Inferior parietal cortex (tissue), 1 donor: ENCODE results near the gene ZBTB7C.
A peak's percentile ranks its signal among the peaks of the same experiment; 100 is the strongest.

ENCODE experiments used
- DNase-seq: peaks from one replicate; pipeline ENCODE4 v3.0.0-alpha.2; 2016; ENCODE audit errors: extremely low spot score

ZBTB7C gene

DNA sequence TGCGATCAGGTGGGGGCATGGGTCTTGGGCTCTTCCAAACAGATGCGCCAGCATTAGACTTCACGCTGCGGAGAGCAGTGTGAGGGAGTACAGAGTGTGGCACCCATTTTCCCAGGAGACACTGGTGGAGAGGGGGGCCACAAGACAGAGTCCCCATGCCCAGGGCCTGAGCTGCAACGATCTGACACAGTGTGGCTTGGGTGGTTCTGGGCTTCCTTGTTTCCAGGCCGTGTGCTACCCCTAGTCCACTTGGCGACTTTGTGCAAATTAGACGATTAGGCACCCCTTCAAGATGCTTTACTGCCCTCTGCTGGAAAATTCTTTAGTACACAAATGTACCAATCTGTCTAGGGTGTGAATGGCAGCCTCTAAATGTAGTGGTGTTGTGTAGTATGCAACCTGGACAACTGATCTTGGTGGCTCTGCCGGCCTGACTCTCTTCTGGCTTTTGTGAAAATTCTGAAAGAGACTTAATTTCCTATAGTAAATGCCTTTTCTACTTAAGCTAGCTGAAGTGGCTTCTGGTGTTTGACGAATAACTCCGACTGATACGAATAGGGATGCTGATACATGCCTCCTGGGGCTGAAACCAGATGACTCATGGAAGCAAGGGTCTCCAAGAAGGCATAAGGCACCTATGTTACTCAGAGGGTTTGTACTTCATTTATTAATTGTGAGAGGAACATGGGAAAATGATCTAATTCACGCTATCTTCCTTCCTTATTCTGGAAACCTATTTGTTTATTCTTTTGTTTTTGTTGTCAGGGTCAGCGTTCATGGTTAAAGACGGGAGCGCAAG is 386.5 kb downstream of the ZBTB7C start:
- DNase-seq: peak; percentile 85

DNA sequence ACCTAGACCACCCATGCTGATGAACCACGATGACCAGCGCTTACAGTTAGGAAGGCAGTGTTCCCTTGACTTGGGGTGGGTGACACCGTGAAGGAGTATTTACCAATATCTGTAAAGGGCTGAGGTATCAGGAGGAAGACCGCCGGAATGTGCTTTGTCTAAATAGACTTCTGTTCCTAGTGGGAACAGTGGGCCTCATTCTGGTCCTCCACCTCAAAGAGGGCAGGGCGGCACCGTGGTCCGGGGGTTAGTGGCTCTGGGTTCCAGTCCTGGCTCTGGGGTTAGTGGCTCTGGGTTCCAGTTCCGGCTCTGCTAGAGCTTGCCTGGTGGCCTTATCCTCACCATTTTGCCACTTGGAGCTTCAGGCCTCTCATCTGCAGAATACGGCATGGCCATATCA is 387.2 kb downstream of the ZBTB7C start:
- no peak for DNase-seq

DNA sequence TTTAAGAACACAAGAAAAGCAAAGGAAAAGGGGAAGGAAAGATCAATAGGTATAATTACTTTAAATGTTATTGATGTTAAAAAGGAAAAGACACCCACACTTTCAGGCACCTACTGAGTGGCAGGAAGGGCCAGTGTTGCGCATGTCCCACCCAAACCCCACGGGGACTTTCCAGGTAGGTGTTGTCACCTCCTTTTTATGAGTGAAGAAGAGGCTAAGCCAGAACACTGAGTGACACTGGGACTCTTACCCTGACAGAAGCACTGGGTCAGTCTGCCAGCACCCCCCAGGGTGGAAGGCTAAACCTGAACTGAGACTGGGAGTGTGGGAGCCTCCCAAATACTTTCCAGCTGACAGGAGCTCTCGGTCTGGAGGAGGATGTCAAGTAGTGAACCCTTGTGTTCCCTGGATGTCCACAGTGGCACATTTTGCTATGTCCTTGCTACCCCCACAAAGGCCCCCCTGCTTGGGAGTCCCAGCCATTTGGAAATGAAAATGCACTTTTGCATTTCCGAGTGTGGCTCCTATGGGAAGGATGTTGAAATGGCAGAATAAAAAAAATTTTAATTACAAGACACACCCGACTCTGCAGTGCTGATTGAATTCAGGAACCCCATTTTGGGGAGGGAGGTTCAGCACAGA is 387.8 kb downstream of the ZBTB7C start:
- DNase-seq: no peak

DNA sequence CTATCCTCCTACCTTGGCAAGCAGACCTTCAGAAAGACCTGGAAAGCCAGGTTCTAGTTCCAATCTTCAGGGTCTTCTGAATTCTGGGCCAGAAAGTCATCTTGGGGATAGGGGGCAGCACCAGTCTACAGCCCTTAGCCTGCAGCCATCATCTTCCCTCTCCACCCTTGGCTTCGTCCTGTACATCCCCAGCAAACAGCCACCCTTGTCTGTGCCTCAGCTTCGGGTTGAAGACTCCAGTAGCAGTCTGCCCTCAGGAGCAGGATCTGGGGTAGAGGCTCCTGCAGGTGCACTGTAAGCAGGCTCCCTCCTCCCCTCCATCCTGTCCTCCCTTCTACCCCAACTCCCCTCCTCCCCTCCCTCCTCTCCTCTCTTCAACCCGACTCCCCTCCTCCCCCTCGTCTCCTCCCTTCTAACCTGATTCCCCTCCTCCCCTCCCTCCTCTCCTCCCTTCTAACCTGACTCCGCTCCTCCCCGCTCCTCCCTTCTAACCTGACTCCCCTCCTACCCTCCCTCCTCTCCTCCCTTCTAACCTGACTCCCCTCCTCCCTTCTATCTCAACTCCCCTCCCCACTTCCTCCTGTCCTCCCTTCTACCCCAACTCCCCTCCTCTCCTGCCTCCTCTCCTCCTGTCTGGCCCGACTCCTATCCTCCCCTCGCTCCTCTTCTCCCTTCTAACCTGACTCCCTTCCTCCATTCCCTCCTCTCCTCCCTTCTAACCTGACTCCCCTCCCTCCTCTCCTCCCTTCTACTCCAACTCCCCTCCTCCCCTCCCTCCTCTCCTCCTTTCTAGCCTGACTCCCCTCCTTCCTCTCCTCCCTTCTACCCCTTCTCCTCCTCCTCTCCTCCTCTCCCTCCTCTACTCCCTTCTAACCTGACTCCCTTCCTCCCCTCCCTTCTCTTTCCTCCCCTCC is 388.6 kb downstream of the ZBTB7C start:
- no peak for DNase-seq

DNA sequence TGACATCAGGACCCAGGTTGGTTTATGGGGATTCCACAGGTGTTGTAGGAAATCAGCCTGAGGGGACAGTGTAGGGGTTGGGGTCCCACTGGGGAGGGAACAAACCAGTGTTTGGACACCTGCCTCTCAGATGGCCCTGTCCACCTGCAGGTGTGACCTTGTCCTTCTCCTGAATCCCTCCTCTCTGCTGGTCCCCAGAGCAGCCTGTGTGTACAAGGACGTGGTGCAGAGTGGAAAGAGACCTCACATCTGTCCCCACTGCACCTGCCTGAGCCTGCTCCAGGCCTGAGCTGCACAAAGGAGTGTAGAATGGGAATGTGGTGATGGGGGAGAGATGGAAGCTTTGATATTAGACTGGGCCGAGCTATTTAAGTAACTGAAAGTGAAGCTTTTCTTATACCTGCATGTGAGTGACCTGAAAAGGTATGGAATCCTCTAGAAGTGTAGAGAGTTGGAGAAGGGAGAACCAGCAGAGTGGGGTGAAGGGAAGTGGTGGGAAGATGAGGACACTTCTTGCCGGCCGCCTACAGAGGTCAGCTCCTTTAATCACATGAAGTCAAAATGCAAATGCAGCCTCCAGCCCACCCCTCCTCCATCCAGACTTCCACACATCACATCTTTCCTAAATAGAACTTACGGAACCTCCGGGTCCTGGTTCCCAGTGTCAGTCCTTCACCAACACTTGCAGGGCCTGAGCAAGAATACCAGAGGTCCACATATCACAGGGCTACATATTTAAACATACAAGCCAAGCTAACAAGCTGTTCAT is 389.4 kb downstream of the ZBTB7C start:
- no peak for DNase-seq

DNA sequence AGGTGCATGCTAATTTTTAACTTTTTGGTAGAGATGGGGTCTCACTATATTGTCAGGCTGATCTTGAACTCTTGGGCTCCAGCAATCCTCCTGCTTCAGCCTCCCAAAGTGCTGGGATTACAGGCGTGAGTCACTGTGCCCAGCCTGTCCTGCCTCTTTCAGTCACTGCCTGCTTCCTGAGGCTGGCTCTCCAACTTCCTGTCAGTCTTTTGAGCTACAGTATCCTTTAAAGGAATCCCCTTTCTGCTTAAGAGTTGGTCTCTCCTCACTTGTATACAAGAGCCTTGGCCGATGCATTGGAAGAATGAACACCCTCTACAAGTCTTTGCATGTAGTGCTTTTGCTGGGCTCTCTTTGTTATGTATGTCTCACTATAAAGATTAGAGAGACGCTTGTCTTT is 390.3 kb downstream of the ZBTB7C start:
- no peak for DNase-seq

DNA sequence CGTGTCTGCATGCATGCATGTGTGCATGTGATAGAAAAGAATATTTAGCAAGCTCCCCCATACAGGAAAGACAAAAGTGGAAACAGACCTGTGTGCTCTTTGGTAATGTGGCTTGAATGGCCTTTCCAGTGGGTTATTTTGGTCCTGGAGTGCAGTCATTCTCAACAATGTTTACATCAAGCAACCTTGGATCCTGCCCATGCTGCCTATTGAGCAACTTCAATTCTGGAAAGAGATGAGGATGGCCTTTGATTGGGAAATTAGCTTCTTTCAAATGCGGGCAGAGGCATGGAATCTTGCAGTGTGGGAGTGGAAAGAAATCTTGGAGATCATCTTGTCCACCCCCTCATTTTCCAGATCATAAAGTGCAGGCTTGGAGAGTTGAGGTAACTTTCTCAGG is 391.5 kb downstream of the ZBTB7C start:
- DNase-seq: no peak

DNA sequence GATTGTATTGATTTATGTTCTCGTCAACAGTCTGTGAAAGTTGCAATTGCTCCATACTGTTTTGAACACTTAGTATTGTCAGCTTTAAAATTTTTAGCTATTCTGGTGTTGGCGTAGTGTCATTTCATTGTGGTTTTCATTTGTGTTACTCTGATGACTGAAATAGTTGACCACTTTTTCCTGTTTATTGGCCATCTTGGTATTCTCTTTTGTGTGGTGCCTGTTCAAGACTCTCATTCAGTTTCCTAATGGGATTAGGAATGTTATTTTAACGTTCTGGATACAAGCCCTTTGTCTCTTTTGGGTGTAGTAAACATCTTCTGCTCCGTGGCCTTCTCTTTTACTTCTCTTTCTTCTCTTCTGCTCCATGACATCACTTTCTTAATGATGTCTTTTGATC is 396.0 kb downstream of the ZBTB7C start:
- no peak for DNase-seq

DNA sequence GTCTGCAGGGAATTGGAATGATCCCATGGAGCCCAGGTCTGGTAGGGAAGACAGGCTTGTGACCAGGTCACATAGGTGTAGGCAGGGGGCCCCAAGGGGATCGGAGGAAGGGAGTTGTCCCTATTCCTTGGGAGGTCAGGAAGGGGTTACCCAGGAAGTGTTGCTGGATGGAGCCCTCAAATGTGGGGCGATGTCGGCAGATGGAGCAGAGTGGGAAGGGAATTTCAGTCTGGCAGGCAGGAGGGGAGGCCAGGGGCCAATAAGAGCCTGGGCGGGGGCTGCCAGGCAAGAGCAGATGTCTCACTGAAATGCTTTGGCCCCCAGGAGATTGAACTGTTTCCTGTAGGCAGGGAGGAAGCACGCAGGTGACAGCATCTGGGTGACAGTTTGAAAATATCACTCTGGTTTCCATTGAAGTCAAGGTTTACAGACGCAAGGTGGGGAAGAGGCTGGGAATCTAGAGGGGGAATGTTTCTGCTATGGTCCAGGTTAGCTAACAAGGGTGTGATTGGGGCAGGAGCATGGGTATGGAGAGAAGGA is 397.2 kb downstream of the ZBTB7C start:
- no peak for DNase-seq

DNA sequence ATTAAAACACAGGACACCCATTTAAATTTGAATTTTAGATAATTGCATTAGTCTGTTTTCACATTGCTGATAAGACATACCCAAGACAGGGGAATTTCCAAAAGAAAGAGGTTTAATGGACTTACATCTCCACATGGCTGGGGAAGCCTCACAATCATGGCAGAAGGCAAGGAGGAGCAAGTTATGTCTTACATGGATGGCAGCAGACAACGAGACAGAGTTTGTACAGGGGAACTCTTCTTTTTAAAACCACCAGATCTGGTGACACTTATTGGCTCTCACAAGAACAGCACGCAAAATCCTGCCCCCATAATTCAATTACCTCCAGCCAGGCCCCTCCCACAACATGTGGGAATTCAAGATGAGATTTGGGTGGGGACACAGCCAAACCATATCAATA is 398.9 kb downstream of the ZBTB7C start:
- DNase-seq: no peak

DNA sequence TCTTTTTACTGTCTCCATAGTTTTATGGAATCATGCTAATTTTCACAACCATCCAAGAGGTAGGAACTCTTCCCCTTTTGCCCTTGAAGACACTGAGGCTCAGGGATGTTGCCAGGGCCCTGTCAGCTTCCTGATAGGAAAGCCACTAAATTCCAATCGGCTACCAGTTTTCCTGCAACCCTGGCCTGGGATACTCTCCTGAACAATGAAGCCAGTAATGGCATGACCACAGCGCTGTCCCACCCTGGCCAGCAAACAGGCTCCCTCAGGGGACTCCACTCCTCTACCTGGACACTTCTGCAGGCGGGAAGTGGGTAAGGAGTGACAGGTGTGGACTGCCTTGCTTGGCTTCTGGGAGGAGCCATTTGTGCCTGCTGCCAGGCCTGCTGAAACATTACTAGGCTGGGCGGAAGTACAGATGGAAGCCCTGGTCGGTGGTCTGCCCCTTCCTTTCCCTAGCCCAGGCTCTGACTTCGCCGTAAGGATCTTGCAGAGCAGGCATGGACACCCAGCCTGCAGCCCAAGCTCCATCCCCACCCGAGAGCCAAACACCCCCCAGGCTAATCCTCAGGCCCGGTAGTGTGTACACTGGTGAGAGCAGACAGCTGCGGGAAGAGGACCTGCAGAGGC is 400.0 kb downstream of the ZBTB7C start:
- DNase-seq: no peak

DNA sequence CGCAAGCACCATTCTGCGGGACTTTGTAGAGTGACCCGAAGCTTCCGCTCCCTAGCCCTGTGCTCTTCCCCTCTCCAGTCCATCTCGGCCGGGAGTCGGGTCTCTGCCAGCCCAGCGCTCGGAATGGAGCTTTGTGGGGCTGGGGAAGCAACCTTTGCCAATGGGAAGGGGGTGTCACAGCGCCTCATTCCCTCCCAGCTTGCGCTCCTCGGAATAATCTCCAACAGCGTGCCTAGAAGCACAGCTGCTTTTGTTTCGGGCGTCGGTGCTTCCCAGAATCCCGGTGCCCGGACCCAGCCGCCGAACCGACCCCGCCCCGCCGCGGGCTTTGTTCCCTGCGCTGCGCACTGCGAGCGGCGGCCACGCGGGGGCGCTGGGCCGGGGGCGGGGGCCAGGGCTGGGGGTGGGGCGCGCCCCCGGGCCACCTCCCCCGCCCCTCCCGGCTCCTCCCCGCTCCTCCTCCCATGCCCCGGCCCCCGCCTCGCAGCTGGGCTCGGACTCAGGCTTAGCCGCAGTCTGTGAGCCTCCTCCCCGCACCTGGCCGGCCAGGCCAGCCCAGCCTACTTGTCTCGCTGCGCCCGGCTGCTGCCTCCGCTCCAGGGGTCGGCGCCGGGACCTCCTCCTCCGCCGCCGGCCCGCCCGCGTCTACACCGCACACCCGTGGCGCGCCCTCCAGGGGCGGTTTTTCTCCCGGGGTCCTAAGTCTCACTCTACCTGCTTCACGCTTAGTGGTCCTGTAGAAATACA is 401.1 kb downstream of the ZBTB7C start:
- DNase-seq: no peak

DNA sequence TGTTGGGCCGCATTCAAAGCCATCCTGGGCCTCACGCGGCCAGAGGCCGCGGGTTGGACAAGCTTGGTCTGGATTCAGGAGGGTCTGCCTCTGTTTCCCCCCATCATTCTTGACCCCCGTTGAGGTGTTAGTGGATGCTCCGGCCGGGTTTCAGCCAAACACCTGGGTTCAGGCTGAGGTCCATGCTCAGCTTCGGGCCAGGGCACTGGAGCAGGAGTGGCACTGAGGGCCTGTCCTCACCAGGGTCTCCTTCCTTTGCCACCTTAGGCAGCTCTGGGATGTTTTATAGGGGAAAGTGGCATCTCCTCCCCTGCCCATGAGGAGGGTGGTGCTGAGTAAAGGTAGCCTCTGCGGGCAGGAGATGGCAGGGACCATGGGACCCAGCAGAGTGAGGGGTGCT is 401.8 kb downstream of the ZBTB7C start:
- no peak for DNase-seq

DNA sequence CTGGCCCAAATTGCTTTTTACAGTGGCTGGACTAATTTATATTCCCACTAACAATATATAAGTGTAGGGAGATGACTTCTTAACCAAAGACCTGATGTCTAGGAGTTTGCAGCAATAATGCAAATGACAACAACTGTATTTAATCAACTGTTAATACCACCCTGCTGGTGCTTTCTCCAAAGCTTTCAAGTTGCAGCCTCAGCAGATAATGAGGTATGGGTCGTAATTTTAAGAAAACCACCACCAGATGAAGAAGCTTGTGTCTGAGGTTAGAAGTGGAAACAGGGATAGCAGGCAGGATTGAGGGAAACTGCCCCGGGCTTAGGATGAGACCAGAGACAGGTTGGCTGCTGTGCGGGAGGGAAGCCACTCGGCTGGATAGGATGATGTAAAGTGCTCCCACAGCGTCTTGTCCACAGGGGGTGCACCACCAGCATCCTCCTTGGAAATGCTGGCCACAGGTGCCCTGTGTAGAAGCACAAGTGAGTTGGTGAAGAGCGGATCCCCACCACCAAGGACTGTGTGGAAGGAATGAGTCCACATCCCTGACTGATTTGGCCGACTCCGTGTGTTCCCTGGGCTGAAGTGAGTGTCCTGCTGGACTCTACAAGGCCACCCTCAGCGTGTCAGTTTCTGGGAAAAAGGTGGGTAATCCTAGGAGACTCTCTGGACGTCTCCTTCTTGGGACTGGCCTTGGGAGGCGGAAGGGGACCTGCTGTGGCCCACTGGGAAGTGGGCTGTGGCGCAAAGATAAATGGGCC is 402.6 kb downstream of the ZBTB7C start:
- no peak for DNase-seq

DNA sequence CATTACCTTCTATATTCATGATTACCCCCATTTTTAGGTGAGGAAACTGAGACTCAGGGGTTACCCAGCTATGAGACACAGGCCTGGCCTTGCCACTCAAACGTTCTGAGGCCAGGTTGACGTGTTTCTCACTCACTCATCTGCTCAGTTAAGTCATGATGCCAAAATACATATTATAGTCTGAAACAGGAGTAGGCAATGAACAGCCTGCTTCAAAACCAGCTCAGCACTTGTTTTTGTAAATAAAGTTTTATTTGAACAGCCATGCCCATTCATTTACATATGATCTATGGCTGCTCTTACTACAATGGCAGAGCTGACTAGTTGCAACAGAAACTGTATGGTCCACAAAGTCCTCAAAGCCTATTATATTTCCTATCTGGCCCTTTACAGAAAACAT is 404.6 kb downstream of the ZBTB7C start:
- no peak for DNase-seq

DNA sequence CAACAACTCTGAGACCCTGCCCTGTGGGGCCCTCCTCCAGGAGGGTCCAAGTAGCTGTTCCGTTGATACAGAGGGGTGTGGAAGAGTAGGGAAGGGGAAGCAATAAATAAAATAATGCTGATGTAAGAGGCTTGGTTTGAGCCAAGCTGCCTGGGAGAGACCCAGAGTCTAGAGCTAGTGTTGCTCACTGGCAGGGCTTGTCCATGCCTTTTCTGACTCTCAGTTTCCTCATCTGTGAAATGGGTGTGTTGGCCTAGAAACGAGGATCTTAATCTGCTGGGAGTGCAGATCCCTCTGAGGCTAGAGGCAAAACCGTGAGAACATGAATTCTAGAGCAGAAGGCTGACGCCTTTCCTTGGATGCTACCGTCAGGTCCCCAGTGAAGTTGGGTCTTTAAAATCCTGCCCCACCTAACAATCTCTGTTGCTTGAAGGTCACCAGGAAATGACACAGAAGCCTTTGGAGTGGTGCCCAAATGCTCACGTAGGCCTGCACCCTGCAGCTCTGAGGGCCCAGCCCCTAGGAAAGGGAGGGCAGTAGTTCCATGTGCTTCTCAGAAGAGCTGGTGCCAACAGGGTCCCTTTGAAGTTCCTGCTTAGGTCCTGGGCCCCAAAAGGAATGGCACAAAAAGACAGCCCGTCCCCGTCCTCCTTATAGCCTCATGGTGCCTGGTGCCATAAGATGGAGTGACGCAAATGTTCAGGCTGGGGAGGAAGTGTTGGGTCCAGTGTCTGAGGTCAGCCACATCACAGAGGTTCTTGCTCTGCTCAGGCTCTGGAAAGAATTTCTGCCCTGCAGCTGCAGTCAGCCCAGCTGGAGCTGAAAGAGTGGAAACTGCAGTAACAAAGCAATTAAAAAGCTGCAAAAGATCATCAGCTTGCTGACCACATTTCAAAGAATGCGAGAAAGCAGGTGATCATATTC is 405.5 kb downstream of the ZBTB7C start:
- no peak for DNase-seq

DNA sequence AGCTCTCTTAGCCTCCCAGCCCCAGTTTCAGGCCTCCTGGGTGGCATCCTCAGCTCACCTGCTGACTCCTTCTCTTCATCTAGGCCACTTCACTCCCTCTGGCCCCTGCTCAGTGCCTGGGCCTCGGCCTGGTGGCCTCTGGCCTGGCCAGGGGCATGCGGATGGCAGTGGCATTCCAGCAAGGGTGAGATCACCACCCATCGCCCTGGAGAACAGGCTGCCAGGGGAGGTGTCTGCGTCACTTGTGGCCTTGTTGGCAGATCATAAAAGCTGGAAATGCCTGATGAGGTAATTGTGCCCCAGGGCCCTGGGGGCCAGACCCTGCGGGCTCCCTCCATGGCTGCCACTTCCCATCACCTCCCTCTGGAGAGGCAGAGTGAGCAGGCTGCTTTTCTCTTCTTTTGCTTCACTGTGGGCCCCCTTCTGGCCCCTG is 406.2 kb downstream of the ZBTB7C start:
- no peak for DNase-seq

DNA sequence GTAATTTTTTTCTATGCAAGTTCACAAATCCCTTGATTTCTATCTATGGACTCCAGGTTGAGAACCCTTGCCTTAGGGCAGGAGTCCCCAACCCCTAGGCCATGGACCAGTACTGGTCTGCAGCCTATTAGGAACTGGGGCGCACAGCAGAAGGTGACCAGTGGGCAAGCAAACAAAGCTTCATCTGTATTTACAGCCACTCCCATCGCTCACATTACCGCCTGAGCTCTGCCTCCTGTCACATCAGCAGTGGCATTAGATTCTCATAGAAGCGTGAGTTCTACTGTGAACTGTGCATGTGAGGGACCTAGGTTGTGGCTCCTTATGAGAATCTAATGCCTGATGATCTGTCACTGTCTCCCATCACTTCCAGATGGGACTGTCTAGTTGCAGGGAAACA is 408.5 kb downstream of the ZBTB7C start:
- DNase-seq: no peak
